Raji (cell line): ENCODE data around the gene SLITRK2.

ENCODE experiments used
- POLR2A ChIP-seq: IDR thresholded peaks from 2 replicates; pipeline ENCODE4 v1.6.1; 2011; ENCODE audit warnings: low read depth, low read length, control low read depth; ENCODE audit not compliant: insufficient read depth

Gene SLITRK2, protein sequence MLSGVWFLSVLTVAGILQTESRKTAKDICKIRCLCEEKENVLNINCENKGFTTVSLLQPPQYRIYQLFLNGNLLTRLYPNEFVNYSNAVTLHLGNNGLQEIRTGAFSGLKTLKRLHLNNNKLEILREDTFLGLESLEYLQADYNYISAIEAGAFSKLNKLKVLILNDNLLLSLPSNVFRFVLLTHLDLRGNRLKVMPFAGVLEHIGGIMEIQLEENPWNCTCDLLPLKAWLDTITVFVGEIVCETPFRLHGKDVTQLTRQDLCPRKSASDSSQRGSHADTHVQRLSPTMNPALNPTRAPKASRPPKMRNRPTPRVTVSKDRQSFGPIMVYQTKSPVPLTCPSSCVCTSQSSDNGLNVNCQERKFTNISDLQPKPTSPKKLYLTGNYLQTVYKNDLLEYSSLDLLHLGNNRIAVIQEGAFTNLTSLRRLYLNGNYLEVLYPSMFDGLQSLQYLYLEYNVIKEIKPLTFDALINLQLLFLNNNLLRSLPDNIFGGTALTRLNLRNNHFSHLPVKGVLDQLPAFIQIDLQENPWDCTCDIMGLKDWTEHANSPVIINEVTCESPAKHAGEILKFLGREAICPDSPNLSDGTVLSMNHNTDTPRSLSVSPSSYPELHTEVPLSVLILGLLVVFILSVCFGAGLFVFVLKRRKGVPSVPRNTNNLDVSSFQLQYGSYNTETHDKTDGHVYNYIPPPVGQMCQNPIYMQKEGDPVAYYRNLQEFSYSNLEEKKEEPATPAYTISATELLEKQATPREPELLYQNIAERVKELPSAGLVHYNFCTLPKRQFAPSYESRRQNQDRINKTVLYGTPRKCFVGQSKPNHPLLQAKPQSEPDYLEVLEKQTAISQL

GRCh38 chrX:145817331-145818185 is at the start of gene SLITRK2:
Gene SLITRK2, plus strand, starts transcription at chrX:145817829. Its CDS starts 4,597 bp downstream, at chrX:145822426.
- TF ChIP-seq POLR2A, result no peak

DNA sequence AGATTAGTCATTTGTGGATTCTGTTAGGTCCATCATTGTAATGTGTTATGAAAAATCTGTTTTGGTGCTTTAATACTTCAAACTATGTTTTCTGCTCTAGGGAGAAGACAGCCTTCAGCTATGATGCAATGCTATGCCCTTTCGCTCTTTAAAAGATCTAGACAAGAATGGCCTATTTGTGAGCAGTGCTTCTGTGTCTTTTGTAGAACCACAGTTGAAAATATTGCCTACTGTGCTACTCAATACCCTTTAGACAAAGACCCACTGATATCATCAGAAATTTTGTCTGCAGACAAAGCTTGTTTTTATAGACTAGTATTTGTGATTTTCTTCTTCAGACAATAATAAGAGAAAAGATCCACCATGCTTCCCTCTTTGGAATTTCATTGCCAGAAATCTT is 44.6 kb upstream of the SLITRK2 start:
- no peak for TF ChIP-seq POLR2A

- TF ChIP-seq POLR2A, result no peak
Observed at GRCh38 chrX:145792281-145792680, 25.3 kb upstream of the SLITRK2 start.

DNA sequence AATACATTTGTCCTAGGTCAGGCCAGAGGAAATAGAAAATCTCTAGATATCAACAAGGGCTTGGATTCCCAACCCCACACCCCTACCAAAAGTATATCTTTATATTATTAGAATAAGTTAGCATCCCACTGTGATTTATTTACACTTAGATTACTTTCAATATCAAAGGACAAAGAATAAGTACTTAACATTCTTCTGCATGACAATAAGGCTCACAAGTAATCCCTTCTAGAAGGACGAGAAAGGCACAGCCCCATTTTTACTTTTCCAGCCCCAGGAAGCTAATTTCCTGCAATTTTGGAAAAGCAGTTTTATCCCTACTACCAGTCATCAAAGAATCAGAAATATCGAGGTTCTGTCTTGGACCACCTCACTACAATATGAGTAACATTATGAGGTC is 14.1 kb upstream of the SLITRK2 start:
- TF ChIP-seq POLR2A, result no peak

- no peak for TF ChIP-seq POLR2A
Observed at GRCh38 chrX:145813081-145813480, 4.5 kb upstream of the SLITRK2 start.

GRCh38 chrX:145816601-145817315 is 871 bp upstream of the SLITRK2 start:
- no peak for TF ChIP-seq POLR2A

DNA sequence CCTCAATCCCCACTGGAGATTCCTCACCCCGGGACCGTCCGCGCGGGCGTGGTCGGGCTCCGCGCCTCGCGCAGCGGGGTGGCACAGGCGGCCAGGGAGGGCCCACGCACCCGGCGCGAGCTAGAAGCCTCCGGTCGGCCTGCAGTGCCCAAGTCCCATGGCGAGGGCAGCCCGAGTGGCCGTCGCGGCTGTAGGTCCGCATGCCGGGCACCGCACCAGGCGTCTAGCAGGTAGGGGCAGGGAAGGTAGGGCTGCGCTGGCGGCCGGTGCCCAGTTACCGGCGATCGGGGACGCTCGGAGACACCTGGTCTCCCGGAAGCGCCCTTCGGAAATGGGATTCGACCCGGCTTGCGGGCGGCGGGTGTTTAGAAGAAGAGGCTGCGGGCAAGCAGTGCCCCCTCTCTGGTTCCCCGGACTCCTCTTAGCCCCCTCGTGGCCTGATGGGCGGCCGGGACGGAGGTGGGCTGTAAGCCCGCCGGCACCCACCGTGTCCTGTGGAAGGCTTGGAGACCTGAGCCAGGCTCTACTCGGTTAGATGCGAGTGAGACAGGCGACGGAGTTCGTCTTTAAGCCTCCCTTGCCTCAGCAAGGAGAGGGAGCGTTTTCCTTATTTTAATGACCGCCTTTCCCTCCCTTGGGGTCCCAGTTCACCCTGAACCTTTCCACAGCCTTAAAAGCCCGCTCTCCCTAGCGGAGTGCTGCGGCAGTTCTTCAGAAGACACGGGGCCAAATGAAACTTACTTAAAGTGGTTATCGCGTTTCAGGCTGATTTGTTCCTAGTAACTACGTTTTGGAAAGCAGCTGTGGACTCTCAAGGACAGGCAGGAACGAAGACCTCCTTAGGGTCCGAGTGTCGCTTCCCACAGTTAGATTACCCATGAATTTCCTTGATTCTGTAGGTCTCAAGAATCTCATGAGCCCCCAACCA is 821 bp downstream of the SLITRK2 start:
- TF ChIP-seq POLR2A, result no peak

- TF ChIP-seq POLR2A, result no peak
Observed at GRCh38 chrX:145820825-145821224, 3.2 kb downstream of the SLITRK2 start.

DNA sequence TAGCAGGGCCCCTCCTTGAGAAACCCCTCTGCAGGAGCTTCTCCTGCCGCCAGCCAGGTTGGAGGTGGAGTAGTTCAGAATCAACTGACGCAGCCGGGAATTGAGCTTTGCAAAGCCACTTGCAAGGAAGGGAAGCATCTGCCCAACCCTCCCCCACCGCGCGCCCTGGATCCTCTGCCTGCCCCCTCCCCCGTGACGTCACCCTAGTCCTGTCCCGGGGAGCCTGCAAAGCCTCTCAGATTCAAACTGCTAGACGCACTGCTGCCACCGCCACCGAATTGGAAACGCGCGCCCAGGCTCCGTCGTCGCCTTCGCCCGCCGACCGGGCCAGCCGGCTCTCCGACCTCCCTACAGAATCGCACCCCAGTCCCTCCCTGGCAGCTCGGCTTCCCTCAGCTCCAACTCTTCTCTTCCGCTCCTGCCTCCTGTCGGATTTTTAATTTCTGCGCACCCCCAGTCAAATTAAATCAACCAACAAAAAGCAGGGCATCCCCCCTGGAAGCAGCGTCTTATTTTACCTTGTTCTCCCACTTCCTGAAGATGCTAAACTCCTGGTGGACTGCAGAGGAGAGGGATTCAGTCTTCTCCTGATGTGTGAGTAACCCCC is 3.8 kb downstream of the SLITRK2 start:
- no peak for TF ChIP-seq POLR2A

DNA sequence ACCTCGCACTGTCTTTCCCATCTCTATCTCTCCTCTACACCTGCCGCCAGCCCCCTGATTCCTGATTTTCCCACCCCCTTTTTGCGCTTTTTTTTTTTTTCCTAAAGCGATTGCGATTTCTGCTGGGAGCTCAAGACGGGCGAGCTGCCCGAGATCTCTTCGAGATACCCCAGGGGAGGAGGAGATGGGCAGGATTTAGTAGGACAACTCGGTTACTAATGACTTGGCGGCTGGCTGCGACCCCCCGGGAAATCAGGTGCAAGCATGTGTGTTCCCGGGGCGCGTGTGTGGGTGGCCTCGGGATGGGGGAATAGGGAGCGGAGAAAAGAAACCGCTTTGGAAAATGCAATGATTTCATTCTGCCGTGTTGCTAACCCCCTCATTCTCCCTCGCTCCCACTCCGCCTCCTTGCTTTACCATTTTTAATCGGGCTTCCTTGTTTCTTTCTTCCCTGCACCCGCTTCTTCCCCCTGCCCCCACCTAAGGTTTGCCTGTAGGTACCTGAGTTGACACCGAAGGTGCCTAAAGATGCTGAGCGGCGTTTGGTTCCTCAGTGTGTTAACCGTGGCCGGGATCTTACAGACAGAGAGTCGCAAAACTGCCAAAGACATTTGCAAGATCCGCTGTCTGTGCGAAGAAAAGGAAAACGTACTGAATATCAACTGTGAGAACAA is 4.4 kb downstream of the SLITRK2 start:
- TF ChIP-seq POLR2A, result no peak

- TF ChIP-seq POLR2A, result no peak
Observed at GRCh38 chrX:145823132-145823531, 5.5 kb downstream of the SLITRK2 start.

DNA sequence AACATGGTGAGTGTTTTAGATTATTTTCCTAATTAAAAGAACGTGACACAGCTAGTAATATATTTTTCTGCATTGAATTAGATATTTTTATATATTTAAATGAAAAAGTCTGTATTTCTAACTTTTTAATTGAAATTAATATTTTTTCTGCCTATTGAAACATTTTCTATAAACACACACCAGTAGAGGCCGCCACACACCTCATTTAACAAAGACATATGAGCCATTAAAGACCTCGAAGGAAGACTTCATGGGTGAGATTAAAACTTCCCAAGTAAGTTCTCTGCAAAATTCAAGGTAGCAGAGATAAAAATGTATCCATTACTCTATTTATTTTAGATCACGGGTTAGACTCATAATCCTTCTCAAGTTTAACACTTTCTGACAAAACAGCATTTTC is 8.3 kb downstream of the SLITRK2 start:
- no peak for TF ChIP-seq POLR2A

- no peak for TF ChIP-seq POLR2A
Observed at GRCh38 chrX:145826466-145826865, 8.8 kb downstream of the SLITRK2 start.
